IPS-15b (cell line): ENCODE data around the gene PARD3.

ENCODE experiments used
- H3K27me3 ChIP-seq: one replicate; pipeline ENCODE4 v1.6.1; 2013; ENCODE audit warnings: low read length; ENCODE audit not compliant: control insufficient read depth, insufficient read depth
- H3K36me3 ChIP-seq: one replicate; pipeline ENCODE4 v1.6.1; 2013; ENCODE audit warnings: low read length; ENCODE audit not compliant: control insufficient read depth, insufficient read depth
- H3K4me1 ChIP-seq: one replicate; pipeline ENCODE4 v1.6.1; 2013; ENCODE audit warnings: mild to moderate bottlenecking, low read length; ENCODE audit not compliant: control insufficient read depth, insufficient read depth
- H3K4me3 ChIP-seq: one replicate; pipeline ENCODE4 v1.5.1; 2013; ENCODE audit warnings: low read depth, low read length
- H3K9ac ChIP-seq: one replicate; pipeline ENCODE4 v1.6.1; 2013; ENCODE audit warnings: low read depth, mild to moderate bottlenecking, low read length
- H3K9me3 ChIP-seq: one replicate; pipeline ENCODE4 v1.6.1; 2013; ENCODE audit warnings: mild to moderate bottlenecking, low read length; ENCODE audit not compliant: control insufficient read depth, insufficient read depth

Gene PARD3

GRCh38 chr10:34817586-34817985 lies 2.5 kb upstream of the PARD3 start:
- no peaks in the 10 kb centered on the region for H3K9me3 ChIP-seq
- peaks cover 16% of the 10 kb centered on the region for H3K27me3 ChIP-seq
- H3K9ac ChIP-seq: no peak overlapping the region
- peaks cover 5% of the 10 kb centered on the region for H3K36me3 ChIP-seq
- no peak overlapping the region for H3K4me3 ChIP-seq
- peaks cover 8% of the 10 kb centered on the region for H3K4me1 ChIP-seq

DNA sequence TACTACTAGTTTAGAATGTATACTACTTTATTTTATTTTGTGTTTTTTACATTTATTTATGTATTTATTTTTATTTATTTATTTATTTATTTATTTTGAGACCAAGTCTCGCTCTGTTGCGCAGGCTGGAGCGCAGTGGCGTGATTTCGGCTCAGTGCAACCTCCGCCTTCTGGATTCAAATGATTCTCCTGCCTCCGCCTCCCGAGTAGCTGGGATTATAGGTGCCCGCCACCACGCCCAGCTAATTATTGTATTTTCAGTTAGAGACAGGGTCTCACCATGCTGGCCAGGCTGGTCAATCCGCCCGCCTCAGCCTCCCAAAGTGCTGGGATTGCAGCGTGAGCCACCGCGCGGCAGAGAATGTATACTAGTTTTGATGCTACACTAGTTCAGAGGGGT lies 2.0 kb upstream of the PARD3 start:
- Histone ChIP-seq H3K36me3 (peaks cover 5% of the 10 kb centered on the region), H3K9ac (no peak overlapping the region), H3K4me1 (peaks cover 8% of the 10 kb centered on the region), H3K4me3 (no peak overlapping the region), H3K27me3 (peaks cover 16% of the 10 kb centered on the region), H3K9me3 (no peaks in the 10 kb centered on the region)

DNA sequence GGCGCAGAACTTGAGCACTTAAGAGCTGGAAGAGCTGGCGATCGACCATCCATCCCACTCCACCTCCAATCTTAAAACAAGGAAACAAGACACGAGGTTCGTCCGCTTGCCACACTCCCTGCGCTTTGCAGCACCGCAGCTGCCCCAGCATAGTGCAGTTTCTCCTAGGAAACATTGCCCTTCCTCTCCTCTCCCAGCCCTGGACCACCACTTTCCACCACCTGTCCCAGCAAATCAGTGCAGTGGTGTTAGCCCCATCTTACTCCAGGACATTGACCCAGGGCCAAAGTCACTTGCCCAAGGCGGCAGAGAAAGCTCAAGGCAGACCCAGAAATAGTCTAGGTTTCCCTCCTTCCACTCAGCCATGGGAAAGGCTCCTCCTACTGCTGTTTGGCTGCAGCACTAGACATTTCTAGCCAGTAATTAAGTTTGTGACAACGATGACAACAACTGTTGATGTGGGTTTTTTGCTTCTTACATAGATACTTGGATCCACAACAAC lies 1.5 kb upstream of the PARD3 start:
- Histone ChIP-seq H3K27me3 (peaks cover 16% of the 10 kb centered on the region), H3K9me3 (no peaks in the 10 kb centered on the region), H3K4me3 (peak overlapping the region; percentile 60), H3K9ac (no peak overlapping the region), H3K36me3 (peaks cover 5% of the 10 kb centered on the region), H3K4me1 (peaks cover 8% of the 10 kb centered on the region)

DNA sequence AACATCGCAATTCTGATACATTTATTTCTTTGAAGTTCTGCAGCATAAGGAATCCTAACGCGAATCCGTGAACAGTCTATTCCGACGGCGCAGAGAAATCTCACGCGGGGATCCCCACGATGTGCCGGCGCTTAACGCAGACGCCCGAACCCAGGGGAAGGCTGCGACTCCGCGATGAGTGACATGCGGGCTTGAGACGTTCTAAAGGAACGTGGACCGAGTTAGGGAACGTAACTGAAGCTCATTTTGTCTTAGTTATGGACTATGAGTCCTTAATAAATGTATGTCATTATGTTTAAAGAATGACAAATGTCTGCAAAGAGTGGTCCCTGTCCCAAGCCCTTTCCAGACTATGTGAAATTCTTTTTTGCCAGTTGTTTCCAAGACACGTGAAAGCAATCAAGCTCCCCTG lies 995 bp upstream of the PARD3 start:
- Histone ChIP-seq H3K27me3 (peaks cover 16% of the 10 kb centered on the region), H3K9me3 (no peaks in the 10 kb centered on the region), H3K36me3 (peaks cover 5% of the 10 kb centered on the region), H3K9ac (no peak overlapping the region), H3K4me1 (peaks cover 9% of the 10 kb centered on the region), H3K4me3 (peak overlapping the region; percentile 60)

DNA sequence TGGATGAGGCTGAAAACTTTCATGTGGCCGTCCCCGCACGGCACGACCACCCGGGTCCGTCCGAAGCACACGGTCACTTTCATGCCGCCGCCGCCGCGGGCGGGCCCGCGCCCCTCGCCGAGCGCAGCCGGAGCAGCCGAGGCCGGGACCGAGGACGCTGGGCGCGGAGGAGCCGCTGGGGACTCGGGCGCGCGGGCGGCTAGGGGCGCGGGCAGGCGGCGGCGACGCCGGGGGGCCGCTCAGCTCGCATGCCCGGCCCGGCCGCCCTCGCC lies 247 bp downstream of the PARD3 start:
- Histone ChIP-seq H3K9ac (no peak overlapping the region), H3K36me3 (peaks cover 5% of the 10 kb centered on the region), H3K27me3 (peaks cover 16% of the 10 kb centered on the region), H3K9me3 (no peaks in the 10 kb centered on the region), H3K4me3 (peak overlapping the region; percentile 55), H3K4me1 (peaks cover 19% of the 10 kb centered on the region)

DNA sequence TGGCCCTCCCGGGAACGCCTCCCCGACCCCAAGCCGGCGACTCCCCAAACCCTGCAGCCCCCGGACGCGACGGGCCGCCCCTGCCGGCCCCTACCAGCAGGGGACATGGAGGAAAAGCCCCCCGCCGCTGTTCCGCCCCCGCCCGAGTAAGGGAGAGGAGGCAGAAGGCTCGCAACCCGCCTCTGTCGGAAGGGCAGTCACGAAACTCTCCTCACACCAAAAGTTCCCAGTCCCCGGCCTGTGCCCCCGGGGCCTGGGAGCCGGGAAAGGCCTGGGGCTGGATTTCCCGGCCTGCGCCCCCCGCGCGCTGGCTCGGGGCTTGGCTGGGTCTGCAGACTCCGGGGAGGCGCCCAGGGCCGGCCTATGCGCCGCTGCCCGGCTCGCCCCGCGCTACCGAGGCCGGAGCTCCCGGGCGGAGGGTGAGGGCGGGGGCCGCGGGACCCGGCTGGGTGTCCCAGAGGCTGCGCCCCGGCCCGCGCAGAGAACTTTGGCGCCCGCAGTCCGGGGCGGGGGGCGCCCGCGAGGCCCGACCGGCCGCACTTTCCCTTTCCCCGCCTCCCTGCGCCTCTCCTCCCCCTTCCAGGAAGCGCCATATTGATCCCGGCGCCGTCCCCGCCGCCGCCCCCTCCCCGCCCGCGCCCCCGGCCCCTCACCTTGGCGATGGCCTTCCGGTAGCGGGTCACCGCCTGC lies 728 bp downstream of the PARD3 start:
- Histone ChIP-seq H3K4me3 (peak overlapping the region; percentile 80), H3K27me3 (peaks cover 16% of the 10 kb centered on the region), H3K36me3 (peaks cover 5% of the 10 kb centered on the region), H3K4me1 (peaks cover 19% of the 10 kb centered on the region), H3K9ac (peak overlapping the region; percentile 92), H3K9me3 (no peaks in the 10 kb centered on the region)

GRCh38 chr10:34813626-34814222 lies 1.4 kb downstream of the PARD3 start:
- H3K9ac ChIP-seq: peak overlapping the region; percentile 92
- peaks cover 24% of the 10 kb centered on the region for H3K4me1 ChIP-seq
- peaks cover 16% of the 10 kb centered on the region for H3K27me3 ChIP-seq
- H3K9me3 ChIP-seq: no peaks in the 10 kb centered on the region
- H3K36me3 ChIP-seq: peaks cover 5% of the 10 kb centered on the region
- peak overlapping the region; percentile 80 for H3K4me3 ChIP-seq

DNA sequence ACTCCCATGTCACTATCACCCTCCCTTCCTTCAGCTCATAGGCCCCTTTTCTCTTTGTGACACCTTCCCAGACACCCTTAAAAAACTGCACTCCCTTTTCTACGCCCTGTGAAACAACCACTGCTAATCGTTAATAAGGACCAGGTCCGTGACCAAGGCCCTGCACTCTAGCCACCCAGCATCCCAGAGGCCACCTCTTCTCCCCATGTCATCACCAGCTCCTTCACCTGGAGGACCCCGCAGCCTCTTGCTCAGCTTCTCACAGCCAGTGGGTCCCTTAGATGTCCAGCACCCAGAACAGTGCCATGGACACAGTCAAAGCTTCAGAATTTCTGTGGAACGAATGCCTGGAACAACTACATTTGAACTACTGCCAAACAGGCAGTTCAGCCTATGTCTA lies 2.3 kb downstream of the PARD3 start:
- H3K36me3 ChIP-seq: peaks cover 5% of the 10 kb centered on the region
- H3K4me3 ChIP-seq: no peak overlapping the region
- H3K9ac ChIP-seq: no peak overlapping the region
- no peaks in the 10 kb centered on the region for H3K9me3 ChIP-seq
- peaks cover 16% of the 10 kb centered on the region for H3K27me3 ChIP-seq
- H3K4me1 ChIP-seq: peaks cover 24% of the 10 kb centered on the region

DNA sequence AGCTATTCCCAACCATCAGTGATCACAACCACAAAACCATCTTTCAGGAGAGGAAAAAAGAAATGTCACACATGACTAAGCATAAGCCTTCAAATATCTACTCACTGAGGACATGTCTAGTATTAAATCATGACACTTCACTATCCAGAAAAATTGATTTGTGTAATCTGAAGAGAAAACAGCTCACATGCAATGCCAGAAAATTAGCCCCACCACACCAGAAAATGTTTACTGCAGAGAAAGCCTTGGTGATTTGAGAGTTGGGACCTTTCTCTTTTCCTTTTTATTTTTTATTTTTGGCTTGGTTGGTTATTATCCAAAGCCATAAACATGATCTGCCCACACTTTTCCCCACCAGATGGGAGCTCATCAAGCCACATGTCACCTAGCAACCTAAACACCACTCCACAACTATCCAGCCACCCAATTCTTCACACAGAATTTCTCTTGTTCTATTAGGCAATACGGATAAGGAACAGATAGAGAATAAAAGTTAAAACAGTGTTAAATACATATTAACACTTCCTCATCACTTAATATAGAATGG lies 3.1 kb downstream of the PARD3 start:
- Histone ChIP-seq H3K4me1 (peaks cover 24% of the 10 kb centered on the region), H3K9ac (no peak overlapping the region), H3K4me3 (no peak overlapping the region), H3K36me3 (peaks cover 5% of the 10 kb centered on the region), H3K27me3 (peaks cover 11% of the 10 kb centered on the region), H3K9me3 (no peaks in the 10 kb centered on the region)

DNA sequence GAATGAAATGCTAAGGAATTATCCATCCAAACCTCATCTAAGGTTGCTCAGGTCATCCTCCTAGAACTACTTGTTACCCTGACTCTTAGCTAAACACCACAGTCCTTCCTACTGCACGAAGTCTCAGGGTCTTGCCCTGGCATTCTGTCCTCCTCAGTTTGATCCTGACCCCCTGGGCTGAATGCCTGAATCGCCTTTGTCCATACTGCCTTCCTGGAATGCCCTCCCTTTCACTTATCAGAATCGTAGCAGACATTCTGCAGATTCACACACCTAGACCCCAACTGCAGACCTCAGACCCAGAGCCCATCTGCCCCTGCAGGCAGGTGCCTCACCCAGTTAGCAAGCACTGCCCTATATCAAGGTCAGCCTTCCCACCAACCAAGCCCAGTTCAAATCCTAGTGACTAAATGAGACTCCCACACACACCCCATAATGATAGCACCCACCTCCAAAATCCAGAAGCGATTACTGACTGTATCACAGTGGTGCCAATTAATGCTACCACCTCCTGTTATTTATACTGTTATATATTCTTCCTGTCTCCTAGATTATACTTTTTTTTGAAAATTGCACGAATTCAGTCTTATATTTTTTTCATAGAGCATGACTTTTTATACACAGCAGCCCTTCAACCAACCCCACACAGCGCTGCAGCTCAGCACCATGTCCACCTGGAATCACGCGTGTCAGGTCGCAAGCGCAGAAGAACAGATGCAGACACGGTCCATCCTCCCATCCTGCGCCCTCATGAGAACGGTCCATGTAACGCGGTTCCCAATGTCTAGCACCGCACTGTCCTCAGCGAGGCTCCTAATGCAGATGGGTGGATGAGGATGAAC lies 3.7 kb downstream of the PARD3 start:
- H3K4me1 ChIP-seq: peaks cover 22% of the 10 kb centered on the region
- H3K27me3 ChIP-seq: peaks cover 5% of the 10 kb centered on the region

DNA sequence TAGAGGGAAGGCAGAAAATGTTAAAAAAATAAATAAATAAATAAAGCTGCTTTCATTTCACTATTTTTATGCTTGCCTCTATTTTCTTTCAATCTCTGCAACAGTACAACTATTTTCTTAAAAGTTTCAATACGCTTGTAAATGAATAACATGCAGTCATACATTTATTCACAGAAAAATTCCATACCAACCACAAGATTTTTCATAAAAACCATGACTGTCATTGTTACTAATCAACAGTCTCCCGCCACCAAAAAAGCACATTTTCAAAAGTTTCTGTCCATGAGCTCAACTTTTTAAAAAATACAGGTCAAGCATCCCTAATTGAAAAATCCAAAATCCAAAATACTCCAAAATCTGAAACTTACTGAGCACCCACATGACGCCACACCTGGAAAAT lies 5.3 kb downstream of the PARD3 start:
- Histone ChIP-seq H3K9ac (no peak overlapping the region), H3K4me1 (peaks cover 22% of the 10 kb centered on the region), H3K27me3 (no peaks in the 10 kb centered on the region), H3K36me3 (peaks cover 5% of the 10 kb centered on the region), H3K4me3 (no peak overlapping the region), H3K9me3 (no peaks in the 10 kb centered on the region)

More for the DNA sequence above, 3.7 kb downstream of the PARD3 start:
- Histone ChIP-seq H3K4me3 (peak overlapping the region; percentile 10), H3K9me3 (no peaks in the 10 kb centered on the region), H3K9ac (no peak overlapping the region), H3K36me3 (peaks cover 5% of the 10 kb centered on the region)
